ENCODE results near the gene NPHP3. TPM values are rescaled to one million over a fixed set of nuclear protein-coding genes. Genes with fewer than 3 reads are reported as not detected.

Gene NPHP3
- total and polyA plus RNA-seq, 3 experiments from 2014 or later: 3.9 to 13.9 (median 11.7) TPM

GRCh38 chr3:132637590-132637989, 84.6 kb downstream of the NPHP3 start:
- Histone ChIP-seq H3K27ac (ENCODE audit: low read depth, low read length) (no peak overlapping the region), H3K27me3 (ENCODE audit: insufficient read depth, low read length, poor library complexity, severe bottlenecking) (no peaks in the 10 kb centered on the region), H3K4me3 (ENCODE audit: low read length) (no peak overlapping the region), H3K4me1 (ENCODE audit: insufficient read depth, low read length) (no peaks in the 10 kb centered on the region), H3K9me3 (ENCODE audit: low read length) (no peaks in the 10 kb centered on the region), H3K36me3 (ENCODE audit: insufficient read depth, low read length) (peaks cover 7% of the 10 kb centered on the region)
- H3K36me3 Mint-ChIP-seq: peaks cover 11 to 64% (median 21%) of the 10 kb centered on the region in 3 donors
- no peaks in the 10 kb centered on the region for H3K27me3 Mint-ChIP-seq
- no peak for DNase-seq
- H3K4me3 Mint-ChIP-seq: no peak overlapping the region
- ChIA-PET CTCF (interaction anchor here (2.8 kb wide), 1 partner anchor 102 kb away, joined by 13 read pairs; no protein-coding TSS in a partner anchor), POLR2A (no interaction called here)
- no peaks in the 10 kb centered on the region for H3K4me1 Mint-ChIP-seq
- no peaks in the 10 kb centered on the region for H3K9me3 Mint-ChIP-seq
- H3K27ac Mint-ChIP-seq: no peak overlapping the region

- POLR2A ChIA-PET: no interaction called here
Measured at GRCh38 chr3:132635052-132635451, 87.2 kb downstream of the NPHP3 start.

More at GRCh38 chr3:132635052-132635451, 87.2 kb downstream of the NPHP3 start:
- Mint-ChIP-seq H3K9me3 (no peaks in the 10 kb centered on the region), H3K27ac (no peak overlapping the region), H3K36me3 (peaks cover 5 to 57% (median 18%) of the 10 kb centered on the region in 3 donors), H3K27me3 (no peaks in the 10 kb centered on the region), H3K4me1 (no peaks in the 10 kb centered on the region), H3K4me3 (no peak overlapping the region)
- CTCF ChIA-PET: no interaction called here
- no peaks in the 10 kb centered on the region for H3K4me1 ChIP-seq (ENCODE audit: insufficient read depth, low read length)
- peaks cover 13% of the 10 kb centered on the region for H3K36me3 ChIP-seq (ENCODE audit: insufficient read depth, low read length)
- no peak overlapping the region for H3K4me3 ChIP-seq (ENCODE audit: low read length)
- no peaks in the 10 kb centered on the region for H3K9me3 ChIP-seq (ENCODE audit: low read length)
- H3K27me3 ChIP-seq (ENCODE audit: insufficient read depth, low read length, poor library complexity, severe bottlenecking): no peaks in the 10 kb centered on the region
- no peak overlapping the region for H3K27ac ChIP-seq (ENCODE audit: low read depth, low read length)
- DNase-seq: no peak

Other genes starting within 250 kb of the NPHP3 start
- gene ACKR4, start 125.1 kb downstream of the NPHP3 start, total RNA-seq: not detected
- gene ACKR4, start 125.1 kb downstream of the NPHP3 start, polyA plus RNA-seq: not detected
- 10 to 100 TPM in 1 of 2 experiments, 1 to 10 TPM in 1; 9.5 to 11.5 TPM for gene ACAD11, start 62.6 kb downstream of the NPHP3 start, total RNA-seq
- 3.6 TPM for gene ACAD11, start 62.6 kb downstream of the NPHP3 start, polyA plus RNA-seq
- 10 to 100 TPM; 52.1 to 53.4 TPM for gene UBA5, start 62.1 kb downstream of the NPHP3 start, total RNA-seq
- gene UBA5, start 62.1 kb downstream of the NPHP3 start, polyA plus RNA-seq: 39.5 TPM